ENCODE measurements around the gene NOTO.

The NOTO gene

DNA sequence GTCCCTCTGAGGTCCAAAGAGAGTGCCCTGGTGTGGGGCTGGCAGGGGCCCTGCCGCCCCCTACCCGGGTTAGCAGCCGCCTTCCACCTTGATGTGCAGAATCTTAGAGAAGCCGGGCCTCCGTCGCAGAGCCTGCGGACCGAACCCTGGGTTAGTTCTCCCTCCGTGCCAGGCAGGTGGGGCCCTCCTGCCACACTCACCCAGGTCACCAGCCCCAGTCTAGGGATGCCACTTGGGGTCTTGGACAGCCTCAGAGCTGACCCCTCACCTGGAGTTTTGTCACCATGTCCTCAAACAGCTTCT is 56.5 kb downstream of the NOTO start:
- DNase-seq: no peak

DNA sequence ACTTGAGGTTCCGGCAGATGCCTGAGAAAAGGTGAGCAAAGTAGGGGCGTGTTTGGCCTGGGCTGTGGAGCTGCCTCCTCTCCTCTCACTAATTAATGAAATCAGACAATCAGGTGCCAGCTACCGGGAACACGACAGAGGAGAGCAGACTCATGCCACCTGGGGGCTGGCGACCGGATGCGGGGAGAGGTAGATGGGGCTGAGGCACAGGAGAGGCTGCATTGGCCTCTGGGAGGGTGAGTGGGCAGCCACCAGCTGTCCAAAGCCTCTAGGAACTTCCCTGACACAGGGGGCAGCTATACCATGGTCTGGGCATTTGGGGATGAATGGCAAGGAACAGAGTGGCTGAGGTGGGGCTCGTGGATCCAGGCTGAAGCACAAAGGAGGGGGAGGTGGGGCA is 56.9 kb downstream of the NOTO start:
- no peak for DNase-seq

DNA sequence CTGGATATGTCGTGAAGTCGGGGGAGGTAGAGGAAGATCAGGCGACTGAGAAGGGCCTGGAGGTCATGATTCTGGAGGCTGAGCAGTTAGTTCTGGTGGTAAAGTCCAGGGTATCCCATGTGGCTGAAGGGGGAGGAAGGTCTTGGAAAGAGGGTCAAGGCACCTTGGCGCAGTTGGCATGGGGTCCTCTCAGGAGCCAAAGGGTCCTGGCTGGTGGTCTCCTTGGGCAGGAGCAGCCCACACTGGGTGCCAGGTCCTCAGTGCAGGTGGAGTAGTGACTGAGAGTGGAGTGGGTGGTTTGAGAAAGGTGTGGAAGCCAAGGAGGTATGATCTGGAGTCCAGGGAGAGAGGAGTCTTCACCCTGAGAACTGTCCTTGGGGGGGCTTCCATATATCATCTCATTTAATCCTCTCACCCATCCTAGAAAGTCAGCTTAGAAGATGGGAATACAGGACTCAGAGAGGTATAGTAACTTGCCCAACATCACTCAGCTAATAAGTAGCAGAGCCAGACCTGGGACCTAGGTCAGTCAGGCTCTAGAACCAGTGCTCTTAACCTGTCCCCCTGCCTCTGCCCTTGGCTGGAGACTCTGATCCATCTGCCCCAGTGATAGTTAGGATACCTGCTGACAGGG is 57.4 kb downstream of the NOTO start:
- no peak for DNase-seq

DNA sequence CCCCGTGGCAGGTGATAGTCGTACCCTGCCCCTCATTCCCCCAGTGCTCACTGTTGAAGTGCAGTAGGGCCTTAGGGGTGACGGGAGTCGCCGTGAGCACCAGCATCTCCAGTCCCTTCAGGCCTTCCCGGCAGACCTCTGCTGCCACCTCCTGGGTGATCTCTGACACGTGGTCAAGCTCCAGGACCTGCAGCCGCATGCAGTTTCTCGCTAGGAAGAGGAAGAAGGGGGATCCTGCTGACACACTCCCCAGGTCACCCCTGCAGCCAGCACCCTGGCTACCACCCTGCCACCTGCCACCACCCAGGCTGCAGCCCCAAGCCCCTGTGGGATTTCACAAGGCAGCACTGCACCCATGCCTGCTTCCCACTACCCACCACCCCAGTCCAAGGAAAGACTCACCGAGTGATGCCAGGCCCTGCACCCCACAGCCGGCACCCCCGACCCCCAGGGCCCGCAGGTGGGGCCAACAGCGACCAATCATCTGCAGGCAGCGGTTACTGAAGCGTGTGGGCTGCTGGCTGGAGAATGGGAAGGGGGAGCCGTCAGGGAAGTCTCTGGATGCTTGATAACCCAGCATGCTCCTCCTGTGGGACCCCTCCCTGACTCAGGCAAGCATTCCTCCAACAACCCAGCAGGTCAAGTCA is 58.1 kb downstream of the NOTO start:
- no peak for DNase-seq

Data from activated CD4-positive, alpha-beta T cell treated with anti-CD3 and anti-CD28 coated beads, Interleukin-2, amount 50 U/mL, for 4 hours (primary cell).